GM19372 (cell line): ENCODE results near the gene METTL6.
"Not testable (repeated sequence)": the region's sequence is repeated elsewhere in the genome, so short reads cannot be mapped to it uniquely, and the experiment has no call there.

Experiments used
- ATAC-seq: cut with Tn5 transposase; IDR thresholded peaks from one replicate; pipeline ENCODE4 v1.9.1; 2021; ENCODE audit warnings: mild to moderate bottlenecking, low read depth, moderate library complexity; ENCODE audit not compliant: unreplicated experiment

The METTL6 gene

GRCh38 chr3:15427182-15427880, at the start of gene METTL6, which contains the start of gene EAF1:
Gene METTL6 (minus strand): TSS chr3:15427544. CDS start chr3:15426511, 1,033 bp downstream.
Gene EAF1 (plus strand): TSS chr3:15427598. CDS start chr3:15427780, 182 bp downstream.
- peak; percentile 95 for ATAC-seq

GRCh38 chr3:15476378-15476777, 49.0 kb upstream of the METTL6 start:
- no peak for ATAC-seq

- ATAC-seq: no peak
Measured at GRCh38 chr3:15475161-15475560, 47.8 kb upstream of the METTL6 start.

GRCh38 chr3:15471861-15472260, 44.5 kb upstream of the METTL6 start:
- no peak for ATAC-seq

- no peak for ATAC-seq
Measured at GRCh38 chr3:15470849-15471248, 43.5 kb upstream of the METTL6 start.

- ATAC-seq: no peak
Measured at GRCh38 chr3:15470261-15470660, 42.9 kb upstream of the METTL6 start.

- ATAC-seq: no peak
Measured at GRCh38 chr3:15467227-15468181, 40.2 kb upstream of the METTL6 start.

GRCh38 chr3:15465876-15466585, 38.7 kb upstream of the METTL6 start:
- ATAC-seq: no peak

GRCh38 chr3:15462451-15462850, 35.1 kb upstream of the METTL6 start:
- no peak for ATAC-seq

GRCh38 chr3:15460891-15461531, 33.7 kb upstream of the METTL6 start:
- no peak for ATAC-seq

- no peak for ATAC-seq
Measured at GRCh38 chr3:15458212-15458780, 31.0 kb upstream of the METTL6 start.

GRCh38 chr3:15456915-15457314, 29.6 kb upstream of the METTL6 start:
- ATAC-seq: not testable (repeated sequence)

- ATAC-seq: no peak
Measured at GRCh38 chr3:15456321-15456720, 29.0 kb upstream of the METTL6 start.

GRCh38 chr3:15455756-15456155, 28.4 kb upstream of the METTL6 start:
- no peak for ATAC-seq

- ATAC-seq: no peak
Measured at GRCh38 chr3:15454965-15455364, 27.6 kb upstream of the METTL6 start.

- no peak for ATAC-seq
Measured at GRCh38 chr3:15453991-15454625, 26.8 kb upstream of the METTL6 start.

- ATAC-seq: no peak
Measured at GRCh38 chr3:15453501-15453900, 26.2 kb upstream of the METTL6 start.

- no peak for ATAC-seq
Measured at GRCh38 chr3:15452961-15453360, 25.6 kb upstream of the METTL6 start.

- no peak for ATAC-seq
Measured at GRCh38 chr3:15452156-15452555, 24.8 kb upstream of the METTL6 start.
